HG03520 (cell line): ENCODE measurements around the gene PARP2.
"Not testable (repeated sequence)": the region's sequence is repeated elsewhere in the genome, so short reads cannot be mapped to it uniquely, and the experiment has no call there.

ENCODE experiments used
- ATAC-seq: cut with Tn5 transposase; IDR thresholded peaks from one replicate; pipeline ENCODE4 v1.9.1; 2021; ENCODE audit warnings: mild to moderate bottlenecking, moderate library complexity; ENCODE audit not compliant: unreplicated experiment

The PARP2 gene, protein sequence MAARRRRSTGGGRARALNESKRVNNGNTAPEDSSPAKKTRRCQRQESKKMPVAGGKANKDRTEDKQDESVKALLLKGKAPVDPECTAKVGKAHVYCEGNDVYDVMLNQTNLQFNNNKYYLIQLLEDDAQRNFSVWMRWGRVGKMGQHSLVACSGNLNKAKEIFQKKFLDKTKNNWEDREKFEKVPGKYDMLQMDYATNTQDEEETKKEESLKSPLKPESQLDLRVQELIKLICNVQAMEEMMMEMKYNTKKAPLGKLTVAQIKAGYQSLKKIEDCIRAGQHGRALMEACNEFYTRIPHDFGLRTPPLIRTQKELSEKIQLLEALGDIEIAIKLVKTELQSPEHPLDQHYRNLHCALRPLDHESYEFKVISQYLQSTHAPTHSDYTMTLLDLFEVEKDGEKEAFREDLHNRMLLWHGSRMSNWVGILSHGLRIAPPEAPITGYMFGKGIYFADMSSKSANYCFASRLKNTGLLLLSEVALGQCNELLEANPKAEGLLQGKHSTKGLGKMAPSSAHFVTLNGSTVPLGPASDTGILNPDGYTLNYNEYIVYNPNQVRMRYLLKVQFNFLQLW

GRCh38 chr14:20343092-20343861 is at the start of gene PARP2:
Gene PARP2 (plus strand): TSS chr14:20343635. CDS start chr14:20343642, 7 bp downstream.
- ATAC-seq: peak; percentile 85

DNA sequence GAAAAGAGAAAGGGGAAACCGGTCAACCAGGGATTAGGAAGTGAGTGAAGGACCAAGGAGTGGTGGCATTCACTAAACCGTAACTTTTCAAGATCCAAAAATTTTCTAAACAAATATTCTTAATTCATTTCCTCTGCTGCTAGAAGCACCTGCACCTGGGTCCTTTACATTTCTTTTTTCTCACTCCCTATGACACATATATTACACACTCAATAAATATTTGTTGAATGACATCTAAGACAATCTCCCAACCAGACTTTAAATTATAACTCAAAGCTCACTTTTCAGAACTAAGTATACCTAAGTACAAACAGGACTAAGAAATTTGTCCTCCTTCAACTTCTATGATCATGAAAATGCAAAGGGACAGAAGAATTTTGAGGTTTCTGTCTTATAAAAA is 48.8 kb upstream of the PARP2 start:
- ATAC-seq: no peak

GRCh38 chr14:20295067-20295466 is 48.4 kb upstream of the PARP2 start:
- peak; percentile 70 for ATAC-seq

GRCh38 chr14:20302042-20302755 is 41.2 kb upstream of the PARP2 start:
- ATAC-seq: no peak

DNA sequence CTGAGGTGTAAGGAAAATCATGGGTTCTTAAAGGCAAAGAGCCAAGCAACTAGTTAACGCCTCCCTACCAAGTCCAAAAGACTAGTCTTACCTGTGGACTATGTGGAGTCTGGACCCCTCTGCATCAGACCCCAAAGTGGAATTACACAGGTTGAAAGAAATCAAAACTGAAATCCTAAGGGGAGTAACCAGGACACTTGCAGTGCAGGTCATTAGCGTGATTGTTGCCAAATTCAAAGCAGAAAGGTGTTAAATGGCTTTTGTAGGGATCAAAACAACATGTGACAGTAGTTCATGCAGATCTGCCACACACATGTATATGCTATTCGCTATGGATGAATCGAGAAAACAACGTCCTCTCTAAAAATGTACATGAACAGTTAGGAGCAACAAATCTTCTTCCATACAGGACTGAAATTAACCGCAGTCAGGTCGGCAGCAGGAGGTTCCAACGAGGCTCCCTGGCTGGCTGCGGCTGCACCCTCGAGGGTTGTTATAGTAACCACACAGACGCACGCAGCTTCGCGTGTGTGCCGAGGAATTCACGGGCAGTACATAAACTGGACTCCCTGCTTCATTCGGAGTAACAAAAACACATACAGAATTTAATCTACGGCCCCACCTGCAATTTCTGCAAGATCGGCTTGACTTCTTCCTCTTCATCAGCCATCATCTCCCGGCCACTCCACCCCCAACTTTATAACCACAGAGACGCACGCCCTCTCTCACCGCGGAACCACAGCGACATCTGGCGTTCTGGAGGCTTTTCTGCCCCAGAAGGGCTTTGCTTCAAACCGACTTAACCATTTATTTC is 38.0 kb upstream of the PARP2 start, which contains the start of gene TTC5:
Gene TTC5, minus strand, starts transcription at position 687 of the 814 bp plus-strand sequence. Its CDS starts 14 bp downstream, at position 673.
- ATAC-seq: peak; percentile 93

DNA sequence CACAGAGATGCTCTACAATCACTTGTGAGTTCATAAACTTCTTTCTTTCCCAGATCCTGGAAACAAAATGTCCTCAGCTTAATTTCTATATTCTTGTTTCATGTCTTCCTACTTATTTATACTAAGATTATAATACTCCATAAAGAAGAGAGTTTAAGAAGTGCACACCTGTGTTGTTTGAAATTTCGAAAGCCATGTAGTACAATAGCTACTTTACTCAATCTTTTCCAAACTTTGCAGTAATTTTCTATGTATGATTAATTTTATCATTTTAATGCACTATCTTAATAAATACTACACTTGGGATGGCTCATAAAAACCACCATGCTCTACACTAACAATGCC is 37.4 kb upstream of the PARP2 start:
- ATAC-seq: peak; percentile 17

GRCh38 chr14:20314026-20314425 is 29.4 kb upstream of the PARP2 start:
- no peak for ATAC-seq

DNA sequence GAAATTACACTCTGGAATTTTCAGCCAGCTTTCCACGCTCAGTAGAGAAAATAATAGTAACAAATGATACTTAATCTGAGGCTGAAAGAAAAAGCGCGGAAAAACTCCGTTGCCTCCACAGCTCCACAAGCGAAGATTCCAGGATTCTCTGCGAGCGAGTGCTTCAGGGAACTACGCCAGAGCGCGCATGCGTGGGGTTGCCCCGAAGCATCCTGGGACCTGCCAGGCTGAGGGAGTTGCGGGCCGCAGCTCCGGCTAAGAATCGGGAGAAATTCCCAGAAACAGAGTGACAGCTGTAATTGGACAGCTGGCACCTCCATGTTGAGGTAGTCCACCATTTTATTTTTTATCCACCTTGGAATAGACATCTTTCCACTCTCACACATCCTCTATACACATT is 25.7 kb upstream of the PARP2 start:
- no peak for ATAC-seq

DNA sequence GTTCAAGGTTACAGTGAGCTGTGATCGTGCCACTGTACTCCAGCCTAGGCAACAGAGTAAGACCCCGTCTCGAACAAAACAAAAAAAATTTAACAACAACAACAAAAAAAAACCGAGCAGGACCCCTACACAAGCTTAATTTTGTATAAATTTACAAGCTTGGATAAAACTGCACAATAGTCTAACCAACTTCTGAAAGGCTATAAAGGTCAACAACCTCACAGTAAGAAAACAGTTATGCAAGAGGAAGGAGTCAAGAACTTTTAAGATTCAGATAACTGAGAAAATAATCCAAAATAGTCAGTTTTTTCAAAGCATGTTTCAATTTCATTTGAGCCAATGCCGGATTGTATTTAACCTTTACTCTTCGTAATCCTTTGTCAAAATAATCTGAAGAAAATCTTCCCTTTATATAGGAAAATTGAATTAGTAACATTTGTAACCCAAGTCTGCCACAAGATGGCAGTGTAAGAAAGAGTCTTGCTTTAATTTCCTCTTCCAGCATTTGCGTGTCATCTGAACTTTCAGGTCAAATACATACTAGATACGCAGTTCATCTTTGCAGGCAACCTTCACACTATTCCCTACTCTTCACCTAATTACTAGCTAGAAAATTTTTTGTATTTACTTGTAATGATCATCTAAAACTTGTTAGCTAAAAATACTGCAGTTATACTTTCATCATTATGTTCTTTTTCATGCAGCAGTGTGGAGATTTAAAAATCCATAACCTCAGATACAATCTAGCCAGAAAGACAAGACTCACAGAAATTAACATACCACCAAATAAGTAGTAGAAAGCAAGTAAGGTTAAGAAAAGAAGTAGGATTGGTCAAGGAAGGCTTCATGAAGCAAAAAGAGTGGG is 16.2 kb upstream of the PARP2 start:
- ATAC-seq: no peak

DNA sequence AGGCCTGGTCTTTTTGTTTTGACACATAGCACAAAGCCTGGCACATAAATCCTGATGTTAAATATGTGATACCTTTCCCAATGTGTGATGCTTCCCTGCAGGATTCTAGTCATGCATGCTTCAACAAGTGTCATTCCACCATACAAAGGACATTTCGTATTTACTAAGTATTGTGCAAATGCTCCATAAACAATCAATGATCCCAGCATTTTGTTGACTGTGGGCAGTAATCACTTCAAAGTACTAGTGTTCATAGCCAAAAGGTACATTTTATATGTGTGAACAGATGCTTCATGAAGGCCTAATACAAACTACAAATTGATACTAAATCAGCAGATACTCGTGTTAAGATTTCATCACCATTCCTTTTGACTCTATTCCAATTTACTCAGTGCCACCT is 14.7 kb upstream of the PARP2 start:
- ATAC-seq: no peak

DNA sequence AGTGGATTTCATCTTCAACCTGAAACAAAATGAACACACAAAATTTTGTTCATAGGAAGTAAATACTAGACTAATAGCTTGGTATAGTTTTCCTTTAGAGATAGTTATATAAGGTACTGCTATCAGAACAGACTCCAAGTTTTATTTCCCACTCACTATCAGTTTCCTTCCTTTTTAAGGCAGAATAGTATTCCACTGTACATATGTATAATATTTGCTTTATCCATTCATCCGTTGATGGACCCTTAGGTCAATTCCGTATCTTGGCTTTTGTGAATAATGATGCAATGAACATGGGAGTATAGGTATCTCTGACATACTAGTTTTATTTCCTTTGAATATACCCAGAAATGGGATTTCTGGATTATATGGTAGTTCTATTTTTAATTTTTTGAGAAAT is 14.1 kb upstream of the PARP2 start:
- no peak for ATAC-seq

DNA sequence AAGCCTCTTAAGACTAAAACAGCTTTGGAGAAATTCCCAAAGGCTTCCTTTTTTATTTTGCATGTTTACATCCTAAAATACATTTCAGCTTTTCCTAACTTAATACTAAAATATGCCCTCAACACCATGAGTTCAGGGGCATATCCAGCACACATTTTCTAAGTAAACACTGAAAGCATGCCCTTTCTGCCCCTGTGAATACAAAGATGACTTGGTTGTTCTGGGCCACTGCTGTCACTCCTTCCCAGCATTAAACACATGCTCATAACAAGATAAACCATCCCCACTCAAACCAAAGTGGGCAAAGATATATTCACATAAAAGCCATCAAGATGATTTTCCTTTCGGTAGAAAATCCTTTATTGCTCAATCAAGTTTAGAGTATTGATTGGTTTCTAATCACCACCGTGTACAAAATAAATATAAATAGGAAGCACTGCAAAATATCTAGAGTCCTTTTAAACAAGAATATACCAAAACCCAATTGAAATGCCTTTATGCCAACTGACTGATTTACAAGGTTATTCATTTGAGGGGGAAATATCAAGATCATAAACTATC is 12.3 kb upstream of the PARP2 start:
- ATAC-seq: no peak

GRCh38 chr14:20332431-20332787 is 11.0 kb upstream of the PARP2 start:
- ATAC-seq: no peak

GRCh38 chr14:20332788-20333493 is 10.5 kb upstream of the PARP2 start, which contains the start of gene CCNB1IP1:
Gene CCNB1IP1 (minus strand): TSS chr14:20333279. CDS start chr14:20316523, 16,756 bp downstream.
- peak; percentile 96 for ATAC-seq

GRCh38 chr14:20333494-20333841 is 10.0 kb upstream of the PARP2 start:
- no peak for ATAC-seq

GRCh38 chr14:20334017-20334416 is 9.4 kb upstream of the PARP2 start:
- no peak for ATAC-seq

DNA sequence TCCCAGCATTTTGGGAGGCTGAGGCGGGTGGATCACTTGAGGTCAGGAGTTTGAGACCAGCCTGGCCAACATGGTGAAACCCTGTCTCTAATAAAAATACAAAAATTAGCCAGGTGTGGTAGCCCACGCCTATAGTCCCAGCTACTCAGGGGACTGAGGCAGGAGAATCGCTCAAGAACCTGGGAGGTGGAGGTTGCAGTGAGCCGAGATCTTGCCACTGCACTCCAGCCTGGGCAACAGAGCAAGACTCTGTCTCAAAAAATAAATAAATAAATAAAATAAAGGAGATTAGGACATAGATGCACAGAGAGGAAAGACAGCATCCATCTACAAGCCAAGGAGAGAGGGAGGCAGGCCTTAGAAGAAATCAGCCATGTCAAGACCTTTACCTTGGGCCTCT is 2.4 kb upstream of the PARP2 start:
- not testable (repeated sequence) for ATAC-seq

DNA sequence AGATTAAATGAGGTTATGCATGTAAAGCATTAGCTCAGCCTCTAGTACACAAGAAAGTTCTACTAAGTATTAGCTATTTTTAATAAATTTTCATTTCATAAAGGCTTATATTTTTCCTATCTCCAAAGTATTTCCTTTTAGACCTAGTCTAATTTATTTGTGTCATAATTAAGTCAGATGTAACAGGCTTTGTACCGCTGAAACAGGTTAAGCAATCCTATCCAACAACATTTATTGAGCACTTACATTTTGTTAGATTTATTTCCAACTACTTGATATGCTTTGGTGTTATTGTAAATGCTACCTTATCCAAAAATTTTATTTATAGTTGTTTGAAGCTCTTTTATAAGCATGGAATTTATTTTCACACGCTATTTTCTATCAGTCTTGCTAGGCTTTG is 1.8 kb upstream of the PARP2 start:
- no peak for ATAC-seq

GRCh38 chr14:20343862-20344220 is 406 bp downstream of the PARP2 start:
- ATAC-seq: no peak
